Uterus (tissue), 2 donors: ENCODE results near the gene SMIM32.

Experiments
- CTCF ChIP-seq, 4 experiments: fragments of 200-600 bp in 2 of 4; fragments of 450-650 bp in 2 of 4; sonication (generic) in 2 of 4; IDR thresholded peaks; one replicate each; pipeline ENCODE4 v1.5.1; 2016 to 2019; ENCODE audit warnings: antibody characterized with exemption in 4 of 4, mild to moderate bottlenecking in 2 of 4, moderate library complexity in 1 of 4
- POLR2A ChIP-seq, 2 donors: fragments of 450-650 bp; IDR thresholded peaks; one replicate each; pipeline ENCODE4 v1.6.1; 2016; ENCODE audit warnings: antibody characterized with exemption in 2 of 2, mild to moderate bottlenecking in 1 of 2, moderate library complexity in 1 of 2

GRCh38 chr5:136222580-136223235 lies 29.7 kb upstream of the SMIM32 start:
- TF ChIP-seq POLR2A (IDR thresholded peaks at IDR 0.05) = no peak
- no peak for TF ChIP-seq CTCF (IDR thresholded peaks at IDR 0.05)
